H1 (cell line): ENCODE results near the gene GRSF1. TPM values are rescaled to one million over a fixed set of nuclear protein-coding genes. Genes with fewer than 3 reads are reported as not detected.

Experiments
- CTCF ChIA-PET: fragments of 300-600 bp; sonication (Branson Sonifier 250); formaldehyde crosslinking; loops from one replicate; lab custom pipeline; 2021; ENCODE audit not compliant: partially characterized antibody; lab: Charles Lee
- POLR2A ChIA-PET: fragments of 300-600 bp; sonication (Branson Sonifier 250); formaldehyde crosslinking; loops from one replicate; lab custom pipeline; 2021; ENCODE audit warnings: inconsistent platforms; ENCODE audit not compliant: partially characterized antibody; lab: Charles Lee
- DNase-seq, 2 experiments: peaks; one replicate each; pipeline versions ENCODE4 v3.0.0 to v3.0.0-alpha.2; 2010 to 2022; ENCODE audit warnings: low spot score in 2 of 2, low read depth in 1 of 2, mixed read lengths in 1 of 2
- FAIRE-seq: peaks from 2 replicates; lab custom pipeline; 2011; peaks lifted over from hg19 to GRCh38; lab: Jason Lieb, UNC
- H2AFZ ChIP-seq: 2 replicates; pipeline ENCODE4 v1.8.1; 2012; ENCODE audit warnings: low read length, inconsistent platforms
- H2AK5ac ChIP-seq: 2 replicates; pipeline ENCODE4 v1.6.1; 2013; ENCODE audit warnings: low read depth, low read length
- H2BK120ac ChIP-seq: replicated peaks from 2 replicates; pipeline ENCODE3; 2013; ENCODE audit warnings: low read depth, low read length, inconsistent platforms
- H2BK12ac ChIP-seq: 2 replicates; pipeline ENCODE4 v1.6.1; 2013; ENCODE audit warnings: low read depth, low read length
- H2BK15ac ChIP-seq: 2 replicates; pipeline ENCODE4 v1.6.1; 2013; ENCODE audit warnings: low read length
- H2BK20ac ChIP-seq: 2 replicates; pipeline ENCODE4 v1.6.1; 2013; ENCODE audit warnings: low read length
- H2BK5ac ChIP-seq: 2 replicates; pipeline ENCODE4 v1.6.1; 2013; ENCODE audit warnings: low read depth, low read length
- H3K14ac ChIP-seq: 2 replicates; pipeline ENCODE4 v1.6.1; 2013; ENCODE audit warnings: inconsistent platforms; ENCODE audit not compliant: insufficient read length
- H3K18ac ChIP-seq: 2 replicates; pipeline ENCODE4 v1.6.1; 2013; ENCODE audit warnings: low read length; ENCODE audit errors: extremely low read depth
- H3K23ac ChIP-seq: 2 replicates; pipeline ENCODE4 v1.6.1; 2013; ENCODE audit warnings: inconsistent platforms; ENCODE audit not compliant: insufficient read length
- H3K23me2 ChIP-seq: 2 replicates; pipeline ENCODE4 v1.6.1; 2013; ENCODE audit warnings: low read depth, low read length
- H3K27ac ChIP-seq: 2 replicates; pipeline ENCODE4 v1.6.1; 2011; ENCODE audit warnings: low read depth, low read length, inconsistent platforms
- H3K27me3 ChIP-seq, 4 experiments: replicated peaks in 1 of 4; 1 replicate in 1 of 4; 2 replicates in 3 of 4; pipeline versions ENCODE4 v1.6.1 to v1.8.1; 2011 to 2013; ENCODE audit warnings: low read length in 3 of 4, mild to moderate bottlenecking in 3 of 4, inconsistent platforms in 2 of 4, mixed read lengths in 2 of 4, moderate library complexity in 1 of 4; ENCODE audit not compliant: control insufficient read depth in 3 of 4, insufficient read depth in 3 of 4; ENCODE audit errors: extremely low read depth in 1 of 4
- H3K36me3 ChIP-seq, 4 experiments: 2 replicates each; pipeline versions ENCODE4 v1.6.1 to v1.8.1; 2011 to 2013; ENCODE audit warnings: mild to moderate bottlenecking in 4 of 4, low read length in 3 of 4, moderate library complexity in 2 of 4, control low read depth in 1 of 4, inconsistent platforms in 1 of 4; ENCODE audit not compliant: insufficient read depth in 4 of 4, control insufficient read depth in 2 of 4
- H3K4ac ChIP-seq: replicated peaks from 2 replicates; pipeline ENCODE3; 2013; ENCODE audit warnings: low read length, low read depth, mixed read lengths, inconsistent platforms; ENCODE audit not compliant: insufficient read length
- H3K4me1 ChIP-seq, 4 experiments: replicated peaks in 1 of 4; 1 replicate in 1 of 4; 2 replicates in 3 of 4; pipeline versions ENCODE4 v1.6.1 to v1.8.1; 2011 to 2013; ENCODE audit warnings: low read length in 3 of 4, inconsistent platforms in 2 of 4, mixed read lengths in 1 of 4; ENCODE audit not compliant: insufficient read depth in 4 of 4, control insufficient read depth in 3 of 4
- H3K4me2 ChIP-seq, 2 experiments: 2 replicates each; pipeline versions ENCODE4 v1.6.1 to v1.8.1; 2011 to 2013; ENCODE audit warnings: low read depth in 2 of 2, low read length in 2 of 2, control low read depth in 1 of 2, inconsistent platforms in 1 of 2, mild to moderate bottlenecking in 1 of 2; ENCODE audit not compliant: insufficient read depth in 1 of 2
- H3K4me3 ChIP-seq, 4 experiments: fragments of 200-600, 300-600 bp in 1 of 4; sonication (generic), shearing (Covaris generic), sonication (Bioruptor Twin) in 1 of 4; 2 replicates each; pipeline versions ENCODE4 v1.5.1 to v1.8.1; 2011 to 2016; ENCODE audit warnings: low read length in 4 of 4, low read depth in 3 of 4, control low read depth in 2 of 4, inconsistent platforms in 2 of 4, mild to moderate bottlenecking in 2 of 4, mixed read lengths in 1 of 4, moderate library complexity in 1 of 4; ENCODE audit not compliant: insufficient read depth in 2 of 4; ENCODE audit errors: extremely low read depth in 1 of 4
- H3K56ac ChIP-seq: replicated peaks from 2 replicates; pipeline ENCODE3; 2013; ENCODE audit warnings: low read depth, mild to moderate bottlenecking, mixed read lengths, low read length, inconsistent platforms; ENCODE audit not compliant: insufficient read length
- H3K79me1 ChIP-seq: 2 replicates; pipeline ENCODE4 v1.6.1; 2013; ENCODE audit warnings: low read depth, low read length, control low read depth
- H3K79me2 ChIP-seq, 2 experiments: 2 replicates each; pipeline versions ENCODE4 v1.6.1 to v1.8.1; 2012 to 2013; ENCODE audit warnings: low read length in 2 of 2, mild to moderate bottlenecking in 2 of 2, inconsistent platforms in 1 of 2; ENCODE audit not compliant: insufficient read depth in 2 of 2, control insufficient read depth in 1 of 2
- H3K9ac ChIP-seq, 4 experiments: replicated peaks in 1 of 4; 1 replicate in 1 of 4; 2 replicates in 3 of 4; pipeline versions ENCODE4 v1.6.1 to v1.8.1; 2011 to 2013; ENCODE audit warnings: low read depth in 3 of 4, low read length in 3 of 4, control low read depth in 2 of 4, mild to moderate bottlenecking in 2 of 4, moderate library complexity in 2 of 4, inconsistent platforms in 1 of 4; ENCODE audit errors: extremely low read depth in 1 of 4
- H3K9me3 ChIP-seq, 2 experiments: 2 replicates each; pipeline versions ENCODE4 v1.6.1 to v1.8.1; 2012 to 2013; ENCODE audit warnings: mild to moderate bottlenecking in 2 of 2, moderate library complexity in 2 of 2, control low read depth in 1 of 2, inconsistent platforms in 1 of 2, low read depth in 1 of 2, low read length in 1 of 2, mixed read lengths in 1 of 2; ENCODE audit not compliant: insufficient read depth in 2 of 2
- H4K20me1 ChIP-seq, 2 experiments: replicated peaks in 1 of 2; 2 replicates each; pipeline versions ENCODE3 to v1.8.1; 2011 to 2013; ENCODE audit warnings: inconsistent platforms in 2 of 2, low read length in 2 of 2, mild to moderate bottlenecking in 1 of 2; ENCODE audit not compliant: insufficient read depth in 2 of 2, control insufficient read depth in 1 of 2
- H4K5ac ChIP-seq: 2 replicates; pipeline ENCODE4 v1.6.1; 2013; ENCODE audit warnings: low read length, low read depth, mixed read lengths, inconsistent platforms; ENCODE audit not compliant: insufficient read length
- H4K8ac ChIP-seq: 2 replicates; pipeline ENCODE4 v1.8.0; 2013; ENCODE audit warnings: mild to moderate bottlenecking, moderate library complexity, low read length, inconsistent platforms; ENCODE audit not compliant: insufficient read depth; ENCODE audit errors: extremely low read depth
- H4K91ac ChIP-seq: replicated peaks from 2 replicates; pipeline ENCODE3; 2013; ENCODE audit warnings: low read length, mixed read lengths, inconsistent platforms; ENCODE audit not compliant: insufficient read length
- CBX5 ChIP-seq: fragments of 300-800, 300-1000 bp; sonication (generic); IDR thresholded peaks from 2 replicates; pipeline ENCODE4 v1.7.1; 2016; ENCODE audit warnings: antibody characterized with exemption, low read length, low read depth
- MAFK ChIP-seq: IDR thresholded peaks from 2 replicates; pipeline ENCODE4 v1.6.1; 2012; ENCODE audit warnings: low read depth, mild to moderate bottlenecking, improper control_type of control experiment, low read length
- WGBS, 2 experiments: shearing (Covaris generic) in 1 of 2; methylation state at CpG; one replicate each; pipeline versions ENCODE4 v1.1.6 to v1.1.7; 2013 to 2015; ENCODE audit warnings: low lambda C conversion rate in 2 of 2, mixed read lengths in 2 of 2, inconsistent platforms in 1 of 2, low coverage in 1 of 2, missing lambda C conversion rate in 1 of 2; ENCODE audit not compliant: insufficient replicate concordance in 2 of 2, insufficient coverage in 1 of 2, insufficient read length in 1 of 2; ENCODE audit errors: extremely low coverage in 1 of 2, missing lambda C conversion rate in 1 of 2; 5-methylcytosine and 5-hydroxymethylcytosine counted together
- polyA plus RNA-seq, 7 experiments: library from polyadenylated mRNA; depleted of rRNA in 3 of 7; stranded (reverse) in 5 of 7; unstranded in 2 of 7; fragments of >200 nt in 5 of 7; fragments of 200-250 nt in 2 of 7; gene quantifications; 1 replicate in 5 of 7; 2 replicates in 1 of 7; 4 replicates in 1 of 7; pipeline versions ENCODE4 v1.2.1 to v1.2.3, GENCODE V29; 2011 to 2013; ENCODE audit warnings: missing spikeins in 2 of 7, mixed read lengths in 2 of 7
- total RNA-seq: library from RNA; stranded (reverse); fragmentation: NEBNext Ultra II Directional; extraction: Animal tissue kit (Norgen Biotek cat#: 25700); gene quantifications from 2 replicates; pipeline ENCODE4 v1.2.1, GENCODE V29; 2021

Gene GRSF1
- total and polyA plus RNA-seq, 2 of the 8 experiments (the other 6 are each of a cell fraction or from before 2014, with no cell fraction given): 44.3 to 112 TPM

DNA sequence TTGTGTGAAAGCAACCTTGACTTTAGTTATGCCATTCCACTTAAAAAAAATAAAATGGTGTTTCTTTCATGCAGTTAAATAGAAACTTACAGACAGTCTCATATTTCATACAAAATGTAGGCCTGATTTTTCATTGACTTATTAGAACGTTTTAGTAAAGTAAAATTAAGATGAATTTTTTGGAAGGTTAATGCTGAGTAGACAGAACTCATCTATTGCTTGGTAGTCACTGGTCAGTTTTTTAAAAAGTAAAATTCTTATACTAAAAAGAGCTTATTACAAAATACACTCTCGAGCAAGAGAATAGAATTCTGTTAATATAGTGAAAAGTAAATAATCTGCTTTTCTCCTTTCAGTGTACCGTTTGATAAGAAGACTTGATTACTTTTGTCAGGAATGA lies 41.0 kb upstream of the GRSF1 start:
- Histone ChIP-seq H3K79me1 (no peaks in the 10 kb centered on the region), H3K9me3 (no peaks in the 10 kb centered on the region), H2AK5ac (no peak overlapping the region), H3K4ac (no peak overlapping the region), H3K4me2 (no peak overlapping the region), H3K14ac (no peak overlapping the region), H2AFZ (no peak overlapping the region), H3K9ac (no peak overlapping the region), H3K4me1 (no peaks in the 10 kb centered on the region), H4K91ac (no peak overlapping the region)
- ChIA-PET POLR2A (interaction anchor here (0.6 kb wide), 1 partner anchor 160 kb away, joined by 3 read pairs; no protein-coding TSS in a partner anchor), CTCF (interaction anchor here (1.0 to 1.2 kb wide), 2 partner anchors 10 to 11 kb away, joined by 3 to 4 read pairs; no protein-coding TSS in a partner anchor)
- TF ChIP-seq MAFK (0 out of 2 replicates have a peak, but pooled peaks have one; percentile 41), CBX5 (no peak)
- TF ChIP-seq, all 59 proteins: peak for 1
- DNase-seq: no peak
- no peaks in the 10 kb centered on the region for H3K79me2 ChIP-seq
- H2BK120ac ChIP-seq: no peak overlapping the region
- no peak for FAIRE-seq
- no peak overlapping the region for H4K8ac ChIP-seq
- H3K23ac ChIP-seq: no peak overlapping the region
- no peak overlapping the region for H2BK20ac ChIP-seq
- no peak overlapping the region for H3K18ac ChIP-seq
- H2BK15ac ChIP-seq: no peak overlapping the region
- no peak overlapping the region for H2BK12ac ChIP-seq
- no peak overlapping the region for H4K5ac ChIP-seq
- H2BK5ac ChIP-seq: no peak overlapping the region
- no peaks in the 10 kb centered on the region for H3K23me2 ChIP-seq
- H4K20me1 ChIP-seq: no peaks in the 10 kb centered on the region
- H3K36me3 ChIP-seq: no peaks in the 10 kb centered on the region
- no peak overlapping the region for H3K27ac ChIP-seq
- no peaks in the 10 kb centered on the region for H3K27me3 ChIP-seq
- 83% methylated on average over 3 of the region's 3 CpGs; no CpG with 5 or more reads in 1 of the 2 experiments for WGBS, 2 experiments
- no peak overlapping the region for H3K56ac ChIP-seq
- H3K4me3 ChIP-seq: no peak overlapping the region
